ENCODE measurements around the gene SYP. TPM values are rescaled to one million over a fixed set of nuclear protein-coding genes. Genes with fewer than 3 reads are reported as not detected.

SYP gene
- total and polyA plus RNA-seq, 12 donors = 6.8 to 147 (median 19.4) TPM

GRCh38 chrX:49162620-49163019 is 37.4 kb downstream of the SYP start, which contains the start of gene MAGIX:
Gene MAGIX (plus strand): TSS chrX:49162758. CDS start chrX:49162890, 132 bp downstream.
- TF ChIP-seq POLR2A (IDR thresholded peaks at IDR 0.05) = no peak
- no peak for TF ChIP-seq CTCF (IDR thresholded peaks at IDR 0.05)
- intact Hi-C loops (cut with DNase I) = no loop called here
- Histone ChIP-seq H3K27me3 (no peaks in the 10 kb centered on the region), H3K4me1 (replicated peaks in 1 of 2) (peaks cover under 1% of the 10 kb centered on the region in 2 donors), H3K9me3 (replicated peaks in 1 of 3) (no peaks in the 10 kb centered on the region), H3K4me3 (peak within 1 kb of the TSS in 1 of 4 donors; percentile 43), H3K36me3 (replicated peaks in 1 of 2) (no peaks in the 10 kb centered on the region), H3K27ac (peak within 1 kb of the TSS in 4 of 5 donors; percentile 80 to 97 (median 90))
- no peak for DNase-seq
- 74 to 100% (median 85%) methylated on average over 1 to 28 of the region's 28 CpGs for WGBS, 4 donors

- no peaks in the 10 kb centered on the region for H3K36me3 ChIP-seq (replicated peaks in 1 of 2)
- no peak overlapping the region for H3K27ac ChIP-seq
- DNase-seq = no peak
- WGBS, 4 donors = 83 to 93% (median 87%) methylated on average over 4 to 5 of the region's 5 CpGs
- intact Hi-C loops (cut with DNase I) = no loop called here
- TF ChIP-seq CTCF (IDR thresholded peaks at IDR 0.05) = no peak
- no peak for TF ChIP-seq POLR2A (IDR thresholded peaks at IDR 0.05)
- no peaks in the 10 kb centered on the region for H3K9me3 ChIP-seq (replicated peaks in 1 of 3)
- H3K4me1 ChIP-seq (replicated peaks in 1 of 2) = no peaks in the 10 kb centered on the region
- no peaks in the 10 kb centered on the region for H3K27me3 ChIP-seq
- H3K4me3 ChIP-seq = no peak overlapping the region
Observed at GRCh38 chrX:49161632-49162031, 38.4 kb downstream of the SYP start.

- DNase-seq = no peak
- TF ChIP-seq POLR2A (IDR thresholded peaks at IDR 0.05) = no peak
- no peak for TF ChIP-seq CTCF (IDR thresholded peaks at IDR 0.05)
- 89 to 100% (median 96%) methylated on average over 2 of the region's 2 CpGs for WGBS, 4 donors
- no peaks in the 10 kb centered on the region for H3K4me1 ChIP-seq (replicated peaks in 1 of 2)
- no peaks in the 10 kb centered on the region for H3K36me3 ChIP-seq (replicated peaks in 1 of 2)
- no peaks in the 10 kb centered on the region for H3K27me3 ChIP-seq
- intact Hi-C loops (cut with DNase I) = no loop called here
- no peaks in the 10 kb centered on the region for H3K9me3 ChIP-seq (replicated peaks in 1 of 3)
- no peak overlapping the region for H3K4me3 ChIP-seq
- no peak overlapping the region for H3K27ac ChIP-seq
Observed at GRCh38 chrX:49160908-49161307, 39.1 kb downstream of the SYP start.

- H3K27me3 ChIP-seq = no peaks in the 10 kb centered on the region
Observed at GRCh38 chrX:49157194-49157593, 42.8 kb downstream of the SYP start.

More at GRCh38 chrX:49157194-49157593, 42.8 kb downstream of the SYP start:
- Histone ChIP-seq H3K36me3 (replicated peaks in 1 of 2) (no peaks in the 10 kb centered on the region), H3K4me3 (no peak overlapping the region), H3K4me1 (replicated peaks in 1 of 2) (no peaks in the 10 kb centered on the region), H3K9me3 (replicated peaks in 1 of 3) (no peaks in the 10 kb centered on the region), H3K27ac (no peak overlapping the region)
- intact Hi-C loops (cut with DNase I) = loop anchor here in 1 of 2 donors (5.0 kb wide), 1 partner anchor 35 kb away; no protein-coding TSS in a partner anchor
- no peak for DNase-seq
- 77 to 80% (median 78%) methylated on average over 2 to 24 of the region's 25 CpGs for WGBS, 4 donors
- TF ChIP-seq CTCF (IDR thresholded peaks at IDR 0.05) (no peak), POLR2A (IDR thresholded peaks at IDR 0.05) (no peak)
